A549 (cell line): ENCODE measurements around the gene RABGAP1. TPM values are rescaled to one million over a fixed set of nuclear protein-coding genes. Genes with fewer than 3 reads are reported as not detected.

Source experiments
- ATAC-seq, 2 experiments: fragments of 200-7000 bp in 1 of 2; fragments of >200 bp in 1 of 2; cut with Nextera tagmentation in 1 of 2; cut with Tn5 transposase in 1 of 2; 3 replicates each; pipeline versions ENCODE4 v1.8.0 to v1.9.1; 2018 to 2020; ENCODE audit warnings: mild to moderate bottlenecking in 1 of 2, moderate library complexity in 1 of 2
- CTCF ChIA-PET: fragments of 300-600 bp; sonication (Branson Sonifier 250); formaldehyde crosslinking; extraction: SDS; loops from one replicate; lab custom pipeline; 2021; ENCODE audit warnings: antibody characterized with exemption, inconsistent platforms; lab: Yijun Ruan, JAX
- POLR2A ChIA-PET: fragments of 350-600 bp; formaldehyde crosslinking; extraction: SDS; loops from one replicate; lab custom pipeline; 2021; ENCODE audit warnings: antibody characterized with exemption, inconsistent platforms; lab: Yijun Ruan, JAX
- DNase-seq, 2 experiments: peaks; one replicate each; pipeline versions ENCODE4 v3.0.0 to v3.0.0-alpha.2; 2011 to 2016; ENCODE audit warnings: low read depth in 1 of 2, low spot score in 1 of 2
- FAIRE-seq: peaks from 2 replicates; lab custom pipeline; 2011; peaks lifted over from hg19 to GRCh38; lab: Jason Lieb, UNC
- H3K27ac ChIP-seq, 2 experiments: fragments of >200 bp; sonication (Bioruptor Twin); formaldehyde crosslinking; 3 replicates each; pipeline ENCODE4 v1.5.1; 2016 to 2017
- H3K4me1 ChIP-seq: fragments of >200 bp; sonication (Bioruptor Twin); formaldehyde crosslinking; 3 replicates; pipeline ENCODE4 v1.6.1; 2016
- H3K4me2 ChIP-seq: fragments of >200 bp; sonication (Bioruptor Twin); formaldehyde crosslinking; 3 replicates; pipeline ENCODE4 v1.6.1; 2016
- H3K4me3 ChIP-seq: fragments of >200 bp; sonication (Bioruptor Twin); formaldehyde crosslinking; 3 replicates; pipeline ENCODE4 v1.5.1; 2016
- H3K9me3 ChIP-seq: fragments of >200 bp; sonication (Bioruptor Twin); formaldehyde crosslinking; 3 replicates; pipeline ENCODE4 v1.6.1; 2016
- BHLHE40 ChIP-seq: IDR thresholded peaks from 2 replicates; pipeline ENCODE4 v1.6.1; 2012; ENCODE audit warnings: low read depth, low read length, inconsistent platforms
- CBX8 ChIP-seq: fragments of 200-600 bp; sonication (generic); IDR thresholded peaks from 2 replicates; pipeline ENCODE4 v1.6.1; 2016
- CHD4 ChIP-seq: fragments of 200-600 bp; sonication (generic); IDR thresholded peaks from 2 replicates; pipeline ENCODE4 v1.6.1; 2016; ENCODE audit warnings: antibody characterized with exemption, mild to moderate bottlenecking, borderline replicate concordance
- ESRRA ChIP-seq: fragments of 150-350 bp; IDR thresholded peaks from 2 replicates; pipeline ENCODE4 v1.6.1; 2014; ENCODE audit warnings: mild to moderate bottlenecking, low read length, borderline replicate concordance
- FOXS1 ChIP-seq: fragments of 250-450 bp; sonication (Bioruptor Pico); IDR thresholded peaks from 2 replicates; pipeline ENCODE4 v1.5.0; 2020; ENCODE audit warnings: mild to moderate bottlenecking, moderate library complexity
- GATA3 ChIP-seq: IDR thresholded peaks from 2 replicates; pipeline ENCODE4 v1.6.1; 2012; ENCODE audit warnings: borderline replicate concordance
- HEYL ChIP-seq: fragments of 250-450 bp; sonication (Bioruptor Pico); IDR thresholded peaks from 2 replicates; pipeline ENCODE4 v1.8.0; 2021; ENCODE audit warnings: mild to moderate bottlenecking, moderate library complexity
- HOXB5 ChIP-seq: fragments of 250-450 bp; sonication (Bioruptor Pico); IDR thresholded peaks from 2 replicates; pipeline ENCODE4 v1.5.0; 2020; ENCODE audit warnings: mild to moderate bottlenecking, moderate library complexity
- JUNB ChIP-seq: fragments of >200 bp; sonication (Bioruptor Twin); formaldehyde crosslinking; IDR thresholded peaks from 2 replicates; pipeline ENCODE4 v1.6.1; 2016
- KDM1A ChIP-seq: fragments of 200-600 bp; sonication (generic); IDR thresholded peaks from 2 replicates; pipeline ENCODE4 v1.6.1; 2016; ENCODE audit warnings: low read depth, mild to moderate bottlenecking
- MAFK ChIP-seq: fragments of 450-650 bp; IDR thresholded peaks from 2 replicates; pipeline ENCODE4 v1.6.1; 2014; ENCODE audit not compliant: partially characterized antibody
- NFE2L2 ChIP-seq: fragments of 150-350 bp; conservative IDR thresholded peaks from 2 replicates; pipeline ENCODE4 v1.6.1; 2014; ENCODE audit warnings: low read length
- PHF8 ChIP-seq: fragments of 200-600 bp; sonication (generic); IDR thresholded peaks from 2 replicates; pipeline ENCODE4 v1.6.1; 2016; ENCODE audit warnings: low read depth, mild to moderate bottlenecking, antibody characterized with exemption, moderate library complexity, borderline replicate concordance
- POLR2A ChIP-seq: IDR thresholded peaks from 2 replicates; pipeline ENCODE4 v1.6.1; 2012; ENCODE audit warnings: mild to moderate bottlenecking, low read length
- POLR2AphosphoS2 ChIP-seq: conservative IDR thresholded peaks from 2 replicates; pipeline ENCODE4 v1.6.1; 2012; ENCODE audit warnings: low read length, improper control_type of control experiment, inconsistent platforms
- RAD21 ChIP-seq, 2 experiments: fragments of >200 bp in 1 of 2; sonication (Bioruptor Twin) in 1 of 2; formaldehyde crosslinking in 1 of 2; IDR thresholded peaks in 1 of 2; conservative IDR thresholded peaks in 1 of 2; 2 replicates in 1 of 2; 3 replicates in 1 of 2; pipeline ENCODE4 v1.6.1; 2012 to 2018; ENCODE audit warnings: inconsistent platforms in 1 of 2
- RARB ChIP-seq: fragments of 250-450 bp; sonication (Bioruptor Pico); IDR thresholded peaks from 2 replicates; pipeline ENCODE4 v1.8.0; 2021; ENCODE audit warnings: mild to moderate bottlenecking, moderate library complexity
- RCOR1 ChIP-seq: fragments of 150-350 bp; IDR thresholded peaks from 2 replicates; pipeline ENCODE4 v1.6.1; 2014; ENCODE audit warnings: antibody characterized with exemption, low read length, low read depth
- RFX5 ChIP-seq: fragments of 450-650 bp; IDR thresholded peaks from 2 replicates; pipeline ENCODE4 v1.7.1; 2014; ENCODE audit warnings: antibody characterized with exemption, mild to moderate bottlenecking, moderate library complexity
- SMC3 ChIP-seq: fragments of >200 bp; sonication (Bioruptor Twin); formaldehyde crosslinking; IDR thresholded peaks from 3 replicates; pipeline ENCODE4 v1.6.1; 2018; ENCODE audit warnings: inconsistent platforms
- SREBF2 ChIP-seq: fragments of 450-650 bp; IDR thresholded peaks from 2 replicates; pipeline ENCODE4 v1.6.1; 2014; ENCODE audit warnings: mild to moderate bottlenecking, moderate library complexity
- TFCP2L1 ChIP-seq: fragments of 250-450 bp; sonication (Bioruptor Pico); IDR thresholded peaks from 2 replicates; pipeline ENCODE4 v1.5.0; 2021; ENCODE audit warnings: mild to moderate bottlenecking
- TP53 ChIP-seq: fragments of 250-450 bp; sonication (Bioruptor Pico); IDR thresholded peaks from 2 replicates; pipeline ENCODE4 v1.5.0; 2021; ENCODE audit warnings: mild to moderate bottlenecking, moderate library complexity
- ZFP36 ChIP-seq: fragments of 450-650 bp; IDR thresholded peaks from 2 replicates; pipeline ENCODE4 v1.6.1; 2014; ENCODE audit warnings: borderline replicate concordance; ENCODE audit not compliant: partially characterized antibody
- ZSCAN20 ChIP-seq: fragments of 250-450 bp; sonication (Bioruptor Pico); IDR thresholded peaks from 2 replicates; pipeline ENCODE4 v1.8.0; 2022; ENCODE audit warnings: mild to moderate bottlenecking, moderate library complexity
- WGBS: methylation state at CpG from one replicate; pipeline ENCODE4 v1.1.6; 2017; ENCODE audit errors: missing lambda C conversion rate; 5-methylcytosine and 5-hydroxymethylcytosine counted together
- polyA plus RNA-seq, 4 experiments: library from polyadenylated mRNA; depleted of rRNA in 3 of 4; stranded (reverse); fragments of >200 nt; fragmentation: RNase III in 1 of 4; extraction: RNeasy Plus Mini Kit Qiagen cat#74134 plus additional on column Dnase treatment in 1 of 4; gene quantifications; 2 replicates in 3 of 4; 3 replicates in 1 of 4; pipeline ENCODE4 v1.2.3, GENCODE V29; 2011 to 2017
- TF ChIP-seq, protein P1 (sequence below): fragments of >200 bp; sonication (Bioruptor Twin); formaldehyde crosslinking; IDR thresholded peaks from 3 replicates; pipeline ENCODE4 v1.5.1; 2016
- TF ChIP-seq, protein P2 (sequence below): IDR thresholded peaks from 2 replicates; pipeline ENCODE4 v1.6.1; 2012
- TF ChIP-seq, protein P3 (sequence below): fragments of 250-450 bp; sonication (Bioruptor Pico); IDR thresholded peaks from 2 replicates; pipeline ENCODE4 v1.5.0; 2021; ENCODE audit warnings: mild to moderate bottlenecking, moderate library complexity, borderline replicate concordance
- TF ChIP-seq, protein P4 (sequence below): fragments of >200 bp; sonication (Bioruptor Twin); formaldehyde crosslinking; IDR thresholded peaks from 3 replicates; pipeline ENCODE4 v1.6.1; 2016
- TF ChIP-seq, protein P5 (sequence below): fragments of 250-450 bp; sonication (Bioruptor Pico); IDR thresholded peaks from 2 replicates; pipeline ENCODE4 v1.5.0; 2020; ENCODE audit warnings: low read depth, mild to moderate bottlenecking, moderate library complexity

RABGAP1 gene
- polyA plus RNA-seq, 2 of the 4 experiments (the other 2 are of a cell fraction): 17.5 to 39.9 TPM

DNA sequence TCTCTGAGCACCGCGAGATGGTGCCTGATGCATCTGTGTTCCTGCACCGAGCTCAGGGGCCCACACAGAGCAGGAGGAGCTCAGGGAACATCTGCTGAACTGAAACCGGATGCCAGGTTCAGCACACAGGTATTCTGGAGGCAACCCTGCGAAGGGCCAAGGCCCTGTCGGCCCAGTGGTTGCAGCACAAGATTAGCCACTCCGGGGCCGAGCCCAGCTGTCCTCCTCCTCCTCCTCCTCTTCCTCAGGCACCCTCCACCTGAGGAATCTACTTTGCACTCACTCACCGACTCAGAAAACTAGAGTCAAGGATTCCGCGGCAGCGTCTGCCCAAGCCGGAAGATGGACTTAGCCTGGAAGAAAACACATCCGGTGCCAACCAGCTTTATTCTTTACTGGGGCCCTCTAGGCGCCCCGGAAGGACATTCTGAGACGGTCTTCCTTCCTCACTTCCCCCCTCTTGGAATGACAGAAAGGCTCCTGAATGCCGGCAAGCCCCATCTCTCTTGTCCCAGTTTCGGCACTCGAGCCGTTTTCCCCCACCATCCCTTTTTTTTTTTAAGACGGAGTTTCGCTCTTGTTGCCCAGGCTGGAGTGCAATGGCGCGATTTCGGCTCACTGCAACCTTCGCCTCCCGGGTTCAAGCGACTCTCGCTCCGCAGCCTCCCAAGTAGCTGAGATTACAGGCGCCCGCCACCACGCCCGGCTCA is 27.7 kb upstream of the RABGAP1 start, which contains the start of gene ZBTB6 (continued):
- TF ChIP-seq JUNB (no peak), ESRRA (no peak), TFCP2L1 (CRISPR knock-in tag) (no peak), CBX8 (no peak), CHD4 (no peak), POLR2A (peak; percentile 8; the same call in 1 of the 2 replicates)
- TF ChIP-seq, protein P1, sequence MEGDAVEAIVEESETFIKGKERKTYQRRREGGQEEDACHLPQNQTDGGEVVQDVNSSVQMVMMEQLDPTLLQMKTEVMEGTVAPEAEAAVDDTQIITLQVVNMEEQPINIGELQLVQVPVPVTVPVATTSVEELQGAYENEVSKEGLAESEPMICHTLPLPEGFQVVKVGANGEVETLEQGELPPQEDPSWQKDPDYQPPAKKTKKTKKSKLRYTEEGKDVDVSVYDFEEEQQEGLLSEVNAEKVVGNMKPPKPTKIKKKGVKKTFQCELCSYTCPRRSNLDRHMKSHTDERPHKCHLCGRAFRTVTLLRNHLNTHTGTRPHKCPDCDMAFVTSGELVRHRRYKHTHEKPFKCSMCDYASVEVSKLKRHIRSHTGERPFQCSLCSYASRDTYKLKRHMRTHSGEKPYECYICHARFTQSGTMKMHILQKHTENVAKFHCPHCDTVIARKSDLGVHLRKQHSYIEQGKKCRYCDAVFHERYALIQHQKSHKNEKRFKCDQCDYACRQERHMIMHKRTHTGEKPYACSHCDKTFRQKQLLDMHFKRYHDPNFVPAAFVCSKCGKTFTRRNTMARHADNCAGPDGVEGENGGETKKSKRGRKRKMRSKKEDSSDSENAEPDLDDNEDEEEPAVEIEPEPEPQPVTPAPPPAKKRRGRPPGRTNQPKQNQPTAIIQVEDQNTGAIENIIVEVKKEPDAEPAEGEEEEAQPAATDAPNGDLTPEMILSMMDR: no peak
- TF ChIP-seq, protein P2, sequence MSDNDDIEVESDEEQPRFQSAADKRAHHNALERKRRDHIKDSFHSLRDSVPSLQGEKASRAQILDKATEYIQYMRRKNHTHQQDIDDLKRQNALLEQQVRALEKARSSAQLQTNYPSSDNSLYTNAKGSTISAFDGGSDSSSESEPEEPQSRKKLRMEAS: peak; percentile 51; the same call in 1 of the 2 replicates

DNA sequence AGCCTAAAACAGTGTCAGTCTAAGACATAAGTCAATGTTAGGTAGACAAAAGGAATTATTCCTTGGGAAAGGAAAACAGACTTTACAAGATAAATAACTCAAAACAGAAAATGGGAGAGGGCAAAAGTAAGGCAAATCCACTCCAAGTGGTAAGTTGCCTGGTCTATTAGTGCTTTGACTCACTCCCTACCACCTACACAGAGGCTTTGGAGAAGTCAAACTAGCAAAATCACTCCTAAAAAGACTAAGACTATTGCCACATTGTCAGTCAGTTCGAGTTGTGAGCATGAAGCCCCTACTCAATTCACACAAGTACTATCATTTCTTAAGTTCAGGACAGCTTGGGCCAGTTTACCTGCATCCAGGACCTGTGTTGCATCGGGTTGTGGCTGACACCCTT is 22.5 kb upstream of the RABGAP1 start:
- CTCF ChIA-PET: no interaction called here
- Histone ChIP-seq H3K4me2 (no peak overlapping the region), H3K4me1 (no peaks in the 10 kb centered on the region), H3K4me3 (no peak overlapping the region), H3K9me3 (no peaks in the 10 kb centered on the region), H3K27ac (no peak overlapping the region)
- no peak for DNase-seq
- TF ChIP-seq MAFK (no peak), RCOR1 (no peak), ZFP36 (no peak), PHF8 (no peak), POLR2A (no peak)
- TF ChIP-seq, protein P3, sequence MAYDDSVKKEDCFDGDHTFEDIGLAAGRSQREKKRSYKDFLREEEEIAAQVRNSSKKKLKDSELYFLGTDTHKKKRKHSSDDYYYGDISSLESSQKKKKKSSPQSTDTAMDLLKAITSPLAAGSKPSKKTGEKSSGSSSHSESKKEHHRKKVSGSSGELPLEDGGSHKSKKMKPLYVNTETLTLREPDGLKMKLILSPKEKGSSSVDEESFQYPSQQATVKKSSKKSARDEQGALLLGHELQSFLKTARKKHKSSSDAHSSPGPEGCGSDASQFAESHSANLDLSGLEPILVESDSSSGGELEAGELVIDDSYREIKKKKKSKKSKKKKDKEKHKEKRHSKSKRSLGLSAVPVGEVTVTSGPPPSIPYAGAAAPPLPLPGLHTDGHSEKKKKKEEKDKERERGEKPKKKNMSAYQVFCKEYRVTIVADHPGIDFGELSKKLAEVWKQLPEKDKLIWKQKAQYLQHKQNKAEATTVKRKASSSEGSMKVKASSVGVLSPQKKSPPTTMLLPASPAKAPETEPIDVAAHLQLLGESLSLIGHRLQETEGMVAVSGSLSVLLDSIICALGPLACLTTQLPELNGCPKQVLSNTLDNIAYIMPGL (CRISPR knock-in tag): no peak
- WGBS: 47% methylated on average over 2 of the region's 2 CpGs
- FAIRE-seq: no peak
- no peak for ATAC-seq
- POLR2A ChIA-PET: no interaction called here

DNA sequence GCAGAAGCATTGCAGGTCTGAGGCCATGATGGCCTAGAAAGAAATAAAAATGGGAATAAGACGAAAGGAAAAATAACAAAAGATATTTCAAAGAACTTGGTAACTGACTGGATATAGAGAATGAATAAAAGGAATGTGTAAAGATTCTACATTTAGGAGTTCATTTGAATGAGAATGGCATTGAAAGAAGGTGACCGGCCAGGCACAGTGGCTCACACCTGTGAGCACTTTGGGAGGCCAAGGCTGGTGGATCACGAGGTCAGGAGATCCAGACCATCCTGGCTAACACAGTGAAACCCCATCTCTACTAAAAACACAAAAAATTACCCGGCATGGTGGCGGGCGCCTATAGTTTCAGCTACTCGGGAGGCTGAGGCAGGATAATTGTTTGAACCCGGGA is 18.1 kb upstream of the RABGAP1 start:
- H3K4me2 ChIP-seq: no peak overlapping the region
- no peak overlapping the region for H3K4me3 ChIP-seq
- no peaks in the 10 kb centered on the region for H3K4me1 ChIP-seq
- FAIRE-seq: no peak
- H3K27ac ChIP-seq: no peak overlapping the region
- DNase-seq: no peak
- no peak for ATAC-seq
- CTCF ChIA-PET: no interaction called here
- no peak for TF ChIP-seq SREBF2
- TF ChIP-seq, protein P2: no peak
- no peak for TF ChIP-seq TFCP2L1 (CRISPR knock-in tag)
- TF ChIP-seq, protein P4, sequence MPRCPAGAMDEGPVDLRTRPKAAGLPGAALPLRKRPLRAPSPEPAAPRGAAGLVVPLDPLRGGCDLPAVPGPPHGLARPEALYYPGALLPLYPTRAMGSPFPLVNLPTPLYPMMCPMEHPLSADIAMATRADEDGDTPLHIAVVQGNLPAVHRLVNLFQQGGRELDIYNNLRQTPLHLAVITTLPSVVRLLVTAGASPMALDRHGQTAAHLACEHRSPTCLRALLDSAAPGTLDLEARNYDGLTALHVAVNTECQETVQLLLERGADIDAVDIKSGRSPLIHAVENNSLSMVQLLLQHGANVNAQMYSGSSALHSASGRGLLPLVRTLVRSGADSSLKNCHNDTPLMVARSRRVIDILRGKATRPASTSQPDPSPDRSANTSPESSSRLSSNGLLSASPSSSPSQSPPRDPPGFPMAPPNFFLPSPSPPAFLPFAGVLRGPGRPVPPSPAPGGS: no peak
- TF ChIP-seq PHF8: no peak
- no peak for TF ChIP-seq TP53 (CRISPR knock-in tag)
- TF ChIP-seq KDM1A: no peak
- no peak for TF ChIP-seq NFE2L2
- TF ChIP-seq RAD21 (conservative IDR thresholded peaks at IDR 0.05 in 1 of 2, IDR thresholded peaks at IDR 0.05 in 1 of 2): no peak
- TF ChIP-seq POLR2AphosphoS2: no peak
- TF ChIP-seq HEYL (CRISPR knock-in tag): no peak
- TF ChIP-seq HOXB5: no peak
- TF ChIP-seq, protein P5, sequence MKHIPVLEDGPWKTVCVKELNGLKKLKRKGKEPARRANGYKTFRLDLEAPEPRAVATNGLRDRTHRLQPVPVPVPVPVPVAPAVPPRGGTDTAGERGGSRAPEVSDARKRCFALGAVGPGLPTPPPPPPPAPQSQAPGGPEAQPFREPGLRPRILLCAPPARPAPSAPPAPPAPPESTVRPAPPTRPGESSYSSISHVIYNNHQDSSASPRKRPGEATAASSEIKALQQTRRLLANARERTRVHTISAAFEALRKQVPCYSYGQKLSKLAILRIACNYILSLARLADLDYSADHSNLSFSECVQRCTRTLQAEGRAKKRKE (CRISPR knock-in tag): no peak
- no peak for TF ChIP-seq FOXS1 (CRISPR knock-in tag)
- no peak for TF ChIP-seq SMC3
- no peak for TF ChIP-seq RARB (CRISPR knock-in tag)
- no peak for TF ChIP-seq RFX5
- TF ChIP-seq BHLHE40: no peak
- TF ChIP-seq GATA3: no peak
- TF ChIP-seq ZSCAN20: no peak
- 93% methylated on average over 8 of the region's 8 CpGs for WGBS
- POLR2A ChIA-PET: no interaction called here
- H3K9me3 ChIP-seq: no peaks in the 10 kb centered on the region
